ENCODE results near the gene SPRING1. TPM values are rescaled to one million over a fixed set of nuclear protein-coding genes. Genes with fewer than 3 reads are reported as not detected.

SPRING1 gene
- total and polyA plus RNA-seq, 10 donors, result 8.8 to 43.8 (median 23.7) TPM

DNA sequence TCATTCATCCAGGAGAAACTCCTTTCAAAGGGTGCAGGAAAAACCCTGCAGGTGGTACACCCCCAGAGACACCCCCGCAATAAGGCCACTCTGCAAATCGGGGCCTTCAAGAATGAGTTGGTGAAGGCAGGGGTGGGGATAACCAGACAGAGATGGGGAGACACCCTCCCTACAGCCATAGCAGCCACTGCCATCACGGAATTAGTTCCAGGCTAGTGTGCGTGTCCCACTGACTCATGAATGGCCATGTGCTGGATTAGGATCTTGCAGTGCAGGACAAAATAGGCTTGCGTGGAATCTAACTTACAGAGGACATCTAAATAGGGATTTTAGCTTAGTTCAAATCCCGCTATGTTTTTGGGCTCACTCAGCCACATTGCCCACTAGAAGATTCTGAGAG, 37.8 kb downstream of the SPRING1 start:
- H3K4me3 ChIP-seq, result no peak overlapping the region
- H3K27me3 ChIP-seq (replicated peaks in 1 of 7), result peaks cover 0 to 24% (median 0%) of the 10 kb centered on the region in 7 donors
- DNase-seq, result no peak
- H3K36me3 ChIP-seq, result no peaks in the 10 kb centered on the region
- no peaks in the 10 kb centered on the region for H3K9me3 ChIP-seq
- 88 to 96% (median 92%) methylated on average over 6 of the region's 6 CpGs for WGBS, 5 donors
- H3K4me1 ChIP-seq, result peaks cover 0 to 22% (median 7%) of the 10 kb centered on the region in 6 donors
- intact Hi-C loops (cut with DNase I; ENCODE audit: low total_unique reads), result no loop called here
- H3K27ac ChIP-seq, result no peak overlapping the region
- TF ChIP-seq, protein P1, sequence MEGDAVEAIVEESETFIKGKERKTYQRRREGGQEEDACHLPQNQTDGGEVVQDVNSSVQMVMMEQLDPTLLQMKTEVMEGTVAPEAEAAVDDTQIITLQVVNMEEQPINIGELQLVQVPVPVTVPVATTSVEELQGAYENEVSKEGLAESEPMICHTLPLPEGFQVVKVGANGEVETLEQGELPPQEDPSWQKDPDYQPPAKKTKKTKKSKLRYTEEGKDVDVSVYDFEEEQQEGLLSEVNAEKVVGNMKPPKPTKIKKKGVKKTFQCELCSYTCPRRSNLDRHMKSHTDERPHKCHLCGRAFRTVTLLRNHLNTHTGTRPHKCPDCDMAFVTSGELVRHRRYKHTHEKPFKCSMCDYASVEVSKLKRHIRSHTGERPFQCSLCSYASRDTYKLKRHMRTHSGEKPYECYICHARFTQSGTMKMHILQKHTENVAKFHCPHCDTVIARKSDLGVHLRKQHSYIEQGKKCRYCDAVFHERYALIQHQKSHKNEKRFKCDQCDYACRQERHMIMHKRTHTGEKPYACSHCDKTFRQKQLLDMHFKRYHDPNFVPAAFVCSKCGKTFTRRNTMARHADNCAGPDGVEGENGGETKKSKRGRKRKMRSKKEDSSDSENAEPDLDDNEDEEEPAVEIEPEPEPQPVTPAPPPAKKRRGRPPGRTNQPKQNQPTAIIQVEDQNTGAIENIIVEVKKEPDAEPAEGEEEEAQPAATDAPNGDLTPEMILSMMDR (IDR thresholded peaks at IDR 0.05 in 8 of 11, conservative IDR thresholded peaks at IDR 0.05 in 3 of 11), result no peak
- no peak for TF ChIP-seq POLR2AphosphoS5 (IDR thresholded peaks at IDR 0.05)
- TF ChIP-seq POLR2A (IDR thresholded peaks at IDR 0.05), result no peak

DNA sequence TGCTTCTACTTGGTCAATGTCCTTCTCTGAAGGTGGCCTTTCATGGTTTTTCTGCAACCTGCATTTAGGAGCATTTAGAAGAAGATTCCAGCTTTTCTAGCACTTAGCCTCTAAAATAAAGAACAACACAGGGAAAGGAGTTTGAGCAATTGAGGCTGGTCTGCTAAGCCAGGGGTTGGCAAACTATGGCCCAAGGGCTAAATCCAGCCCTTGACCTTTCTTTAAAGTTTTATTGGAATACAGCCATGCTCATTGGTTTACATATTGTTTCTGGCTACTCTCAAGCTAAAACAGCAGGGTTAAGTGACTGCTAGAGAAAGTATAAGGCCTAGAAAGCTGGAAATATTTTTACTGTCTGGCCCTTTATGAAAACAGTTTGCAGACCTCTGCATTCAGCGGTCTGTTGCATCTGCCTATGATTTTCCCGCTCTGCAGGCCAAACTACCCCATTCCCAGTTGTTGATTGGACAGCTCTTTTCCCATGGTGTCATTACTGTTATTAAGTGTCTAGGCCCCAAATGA, 39.3 kb downstream of the SPRING1 start:
- Histone ChIP-seq H3K4me1 (peaks cover 0 to 37% (median 13%) of the 10 kb centered on the region in 6 donors), H3K36me3 (no peaks in the 10 kb centered on the region), H3K27me3 (replicated peaks in 1 of 7) (peaks cover 0 to 36% (median 9%) of the 10 kb centered on the region in 7 donors), H3K9me3 (no peaks in the 10 kb centered on the region), H3K4me3 (no peak overlapping the region), H3K27ac (no peak overlapping the region)
- WGBS, 5 donors, result 77 to 100% (median 92%) methylated on average over 2 of the region's 2 CpGs
- TF ChIP-seq POLR2A (IDR thresholded peaks at IDR 0.05) (no peak), POLR2AphosphoS5 (IDR thresholded peaks at IDR 0.05) (no peak)
- TF ChIP-seq, protein P1 (IDR thresholded peaks at IDR 0.05 in 8 of 11, conservative IDR thresholded peaks at IDR 0.05 in 3 of 11), result no peak
- DNase-seq, result no peak
- intact Hi-C loops (cut with DNase I; ENCODE audit: low total_unique reads), result loop anchor here (10.0 kb wide), 1 partner anchor 714 kb away; no protein-coding TSS in a partner anchor

DNA sequence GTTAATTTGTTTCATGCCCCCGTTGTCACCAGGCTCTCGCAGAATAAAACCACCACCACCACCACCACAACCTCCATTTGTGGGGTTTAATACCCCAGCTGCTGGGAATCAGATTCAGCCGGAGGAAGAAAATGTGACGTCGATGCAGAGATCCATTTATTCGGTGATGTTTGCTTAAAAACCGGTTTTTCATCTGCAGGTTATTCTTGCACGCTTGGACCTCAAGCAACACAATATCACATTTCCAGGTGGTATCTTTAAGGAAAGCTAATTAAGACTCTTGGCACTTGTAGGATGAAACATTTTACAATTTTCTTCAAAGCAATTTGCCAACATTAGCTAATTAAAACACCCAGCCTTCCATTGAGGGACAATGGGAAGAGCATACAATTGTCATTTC, 39.8 kb downstream of the SPRING1 start:
- Histone ChIP-seq H3K27ac (no peak overlapping the region), H3K9me3 (no peaks in the 10 kb centered on the region), H3K4me3 (no peak overlapping the region), H3K27me3 (replicated peaks in 1 of 7) (peaks cover 0 to 37% (median 14%) of the 10 kb centered on the region in 7 donors), H3K36me3 (no peaks in the 10 kb centered on the region), H3K4me1 (peaks cover 0 to 37% (median 14%) of the 10 kb centered on the region in 6 donors)
- 84 to 90% (median 85%) methylated on average over 8 of the region's 8 CpGs for WGBS, 5 donors
- TF ChIP-seq POLR2AphosphoS5 (IDR thresholded peaks at IDR 0.05), result no peak
- no peak for TF ChIP-seq POLR2A (IDR thresholded peaks at IDR 0.05)
- TF ChIP-seq, protein P1 (IDR thresholded peaks at IDR 0.05 in 8 of 11, conservative IDR thresholded peaks at IDR 0.05 in 3 of 11), result no peak
- intact Hi-C loops (cut with DNase I; ENCODE audit: low total_unique reads), result loop anchor here (10.0 kb wide), 1 partner anchor 713 kb away; no protein-coding TSS in a partner anchor
- DNase-seq, result no peak

DNA sequence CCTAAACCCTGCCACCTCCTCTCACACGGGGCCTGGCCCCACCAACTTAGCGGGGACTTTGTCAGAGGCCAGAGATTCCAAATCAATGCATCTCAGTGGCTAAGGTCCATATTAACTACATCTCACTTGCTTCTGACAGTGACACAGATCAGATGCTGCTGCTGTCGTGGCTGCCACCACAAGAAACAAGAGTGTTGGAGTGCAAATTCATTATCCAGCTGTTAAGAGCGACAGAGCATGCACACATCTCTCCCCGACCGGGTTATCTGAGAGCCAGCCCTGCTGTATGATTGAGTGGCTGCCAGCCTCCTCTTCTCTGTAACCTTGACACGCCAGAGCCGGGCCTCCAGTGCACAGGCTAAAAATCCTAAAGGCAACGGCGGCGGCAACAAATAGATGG, 40.2 kb downstream of the SPRING1 start:
- no peak overlapping the region for H3K4me3 ChIP-seq
- intact Hi-C loops (cut with DNase I; ENCODE audit: low total_unique reads), result loop anchor here (10.0 kb wide), 1 partner anchor 713 kb away; no protein-coding TSS in a partner anchor
- no peaks in the 10 kb centered on the region for H3K36me3 ChIP-seq
- peaks cover 0 to 39% (median 15%) of the 10 kb centered on the region in 6 donors for H3K4me1 ChIP-seq
- peaks cover 0 to 41% (median 17%) of the 10 kb centered on the region in 7 donors for H3K27me3 ChIP-seq (replicated peaks in 1 of 7)
- H3K27ac ChIP-seq, result no peak overlapping the region
- no peaks in the 10 kb centered on the region for H3K9me3 ChIP-seq
- 59 to 68% (median 63%) methylated on average over 10 to 11 of the region's 11 CpGs for WGBS, 5 donors
- no peak for TF ChIP-seq POLR2AphosphoS5 (IDR thresholded peaks at IDR 0.05)
- no peak for TF ChIP-seq POLR2A (IDR thresholded peaks at IDR 0.05)
- TF ChIP-seq, protein P1 (IDR thresholded peaks at IDR 0.05 in 8 of 11, conservative IDR thresholded peaks at IDR 0.05 in 3 of 11), result no peak
- DNase-seq, result no peak
